ENCODE data around the gene MVB12B.

Gene MVB12B

GRCh38 chr9:126347911-126348760 is 21.5 kb downstream of the MVB12B start:
- Histone ChIP-seq H3K27ac (ENCODE audit: low read length) (no peak overlapping the region), H3K27me3 (ENCODE audit: low read depth, low read length) (peaks cover 29% of the 10 kb centered on the region), H3K4me2 (ENCODE audit: low read length) (peak overlapping the region; percentile 67), H3K9me3 (ENCODE audit: insufficient read depth, low read length) (0 out of 2 replicates have a peak, but pooled peaks cover 7% of the 10 kb centered on the region), H3K79me2 (ENCODE audit: low read length) (no peaks in the 10 kb centered on the region), H3K9ac (ENCODE audit: low read length) (no peak overlapping the region), H4K20me1 (ENCODE audit: insufficient read depth, low read length) (no peaks in the 10 kb centered on the region), H3K36me3 (replicated peaks; ENCODE audit: low read depth, low read length) (peaks cover 12% of the 10 kb centered on the region), H2AFZ (ENCODE audit: low read depth, low read length) (no peak overlapping the region), H3K4me1 (ENCODE audit: low read length) (peaks cover 30% of the 10 kb centered on the region), H3K4me3 (ENCODE audit: low read length) (peak overlapping the region; percentile 42)
- TF ChIP-seq EZH2phosphoT487 (IDR thresholded peaks at IDR 0.05; ENCODE audit: low read depth): no peak
- TF ChIP-seq CTCF (IDR thresholded peaks at IDR 0.05; ENCODE audit: low read depth, low read length): no peak

- Histone ChIP-seq H3K36me3 (replicated peaks; ENCODE audit: low read depth, low read length) (peaks cover 12% of the 10 kb centered on the region), H3K27ac (ENCODE audit: low read length) (no peak overlapping the region), H4K20me1 (ENCODE audit: insufficient read depth, low read length) (no peaks in the 10 kb centered on the region), H3K4me2 (ENCODE audit: low read length) (peak overlapping the region; percentile 67), H3K9me3 (ENCODE audit: insufficient read depth, low read length) (0 out of 2 replicates have a peak, but pooled peaks cover 7% of the 10 kb centered on the region), H2AFZ (ENCODE audit: low read depth, low read length) (no peak overlapping the region), H3K27me3 (ENCODE audit: low read depth, low read length) (peaks cover 29% of the 10 kb centered on the region), H3K4me1 (ENCODE audit: low read length) (peaks cover 30% of the 10 kb centered on the region), H3K9ac (ENCODE audit: low read length) (no peak overlapping the region), H3K4me3 (ENCODE audit: low read length) (peak overlapping the region; percentile 42; the same call in 1 of the 2 replicates), H3K79me2 (ENCODE audit: low read length) (no peaks in the 10 kb centered on the region)
- no peak for TF ChIP-seq EZH2phosphoT487 (IDR thresholded peaks at IDR 0.05; ENCODE audit: low read depth)
- no peak for TF ChIP-seq CTCF (IDR thresholded peaks at IDR 0.05; ENCODE audit: low read depth, low read length)
Measured at GRCh38 chr9:126348911-126349550, 22.4 kb downstream of the MVB12B start.

- no peak overlapping the region for H3K4me2 ChIP-seq (ENCODE audit: low read length)
- H3K9me3 ChIP-seq (ENCODE audit: insufficient read depth, low read length): peaks cover 10% of the 10 kb centered on the region; the same call in 1 of the 2 replicates
- peaks cover 9% of the 10 kb centered on the region for H3K36me3 ChIP-seq (replicated peaks; ENCODE audit: low read depth, low read length)
- H3K27me3 ChIP-seq (ENCODE audit: low read depth, low read length): peaks cover 27% of the 10 kb centered on the region
- H2AFZ ChIP-seq (ENCODE audit: low read depth, low read length): no peak overlapping the region
- peaks cover 1% of the 10 kb centered on the region; the same call in 1 of the 2 replicates for H3K4me1 ChIP-seq (ENCODE audit: low read length)
- no peak overlapping the region for H3K4me3 ChIP-seq (ENCODE audit: low read length)
- no peak overlapping the region for H3K9ac ChIP-seq (ENCODE audit: low read length)
- no peak overlapping the region for H3K27ac ChIP-seq (ENCODE audit: low read length)
- H4K20me1 ChIP-seq (ENCODE audit: insufficient read depth, low read length): no peaks in the 10 kb centered on the region
- no peaks in the 10 kb centered on the region for H3K79me2 ChIP-seq (ENCODE audit: low read length)
- no peak for TF ChIP-seq CTCF (IDR thresholded peaks at IDR 0.05; ENCODE audit: low read depth, low read length)
- no peak for TF ChIP-seq EZH2phosphoT487 (IDR thresholded peaks at IDR 0.05; ENCODE audit: low read depth)
Measured at GRCh38 chr9:126354887-126355770, 28.5 kb downstream of the MVB12B start.

Measured in OCI-LY3 (cell line).